CD4-positive, alpha-beta T cell treated with Interleukin-17A for 4 hours (primary cell): ENCODE results near the gene ACTMAP.

Experiments used
- DNase-seq: peaks from one replicate; pipeline ENCODE4 v3.0.0-alpha.2; 2020; ENCODE audit warnings: mixed read lengths

The ACTMAP gene

GRCh38 chr19:40717880-40718773, 32.1 kb downstream of the ACTMAP start:
- DNase-seq = no peak

GRCh38 chr19:40717325-40717879, 32.9 kb downstream of the ACTMAP start:
- peak; percentile 6 for DNase-seq

- peak; percentile 100 for DNase-seq
Observed at GRCh38 chr19:40716482-40717324, 33.6 kb downstream of the ACTMAP start, which contains the start of the genes COQ8B and ITPKC. TSS of gene COQ8B (minus strand) at chr19:40716886. CDS start at chr19:40714632, 2,254 bp downstream. TSS of gene ITPKC (plus strand) at chr19:40717112. CDS start at chr19:40717136, 24 bp downstream.

- peak; percentile 89 for DNase-seq
Observed at GRCh38 chr19:40716031-40716481, 34.2 kb downstream of the ACTMAP start.

GRCh38 chr19:40714441-40715299, 35.6 kb downstream of the ACTMAP start:
- peak; percentile 95 for DNase-seq

- DNase-seq = no peak
Observed at GRCh38 chr19:40713939-40714338, 36.3 kb downstream of the ACTMAP start.

GRCh38 chr19:40709817-40710216, 40.5 kb downstream of the ACTMAP start:
- DNase-seq = no peak

GRCh38 chr19:40707615-40708014, 42.7 kb downstream of the ACTMAP start:
- no peak for DNase-seq

- no peak for DNase-seq
Observed at GRCh38 chr19:40705950-40706619, 44.2 kb downstream of the ACTMAP start.

- no peak for DNase-seq
Observed at GRCh38 chr19:40705362-40705651, 45.0 kb downstream of the ACTMAP start.

GRCh38 chr19:40704491-40705361, 45.6 kb downstream of the ACTMAP start:
- no peak for DNase-seq

- no peak for DNase-seq
Observed at GRCh38 chr19:40703029-40703755, 47.1 kb downstream of the ACTMAP start.

- DNase-seq = no peak
Observed at GRCh38 chr19:40702337-40703012, 47.8 kb downstream of the ACTMAP start.

GRCh38 chr19:40701758-40702157, 48.5 kb downstream of the ACTMAP start:
- DNase-seq = no peak

- no peak for DNase-seq
Observed at GRCh38 chr19:40700083-40700482, 50.2 kb downstream of the ACTMAP start.

GRCh38 chr19:40697007-40697406, 53.3 kb downstream of the ACTMAP start:
- DNase-seq = no peak

GRCh38 chr19:40695881-40696280, 54.4 kb downstream of the ACTMAP start:
- DNase-seq = no peak

- DNase-seq = no peak
Observed at GRCh38 chr19:40693896-40694295, 56.4 kb downstream of the ACTMAP start.

- DNase-seq = no peak
Observed at GRCh38 chr19:40693150-40693788, 57.0 kb downstream of the ACTMAP start.
